HepG2 (cell line): Measurements from ENCODE around the gene MARCHF5. TPM values are rescaled to one million over a fixed set of nuclear protein-coding genes. Genes with fewer than 3 reads are reported as not detected.
A peak's percentile ranks its signal among the peaks of the same experiment; 100 is the strongest.

ENCODE experiments used
- ARID2 ChIP-seq: sonication (generic); formaldehyde crosslinking; IDR thresholded peaks from 2 replicates; pipeline ENCODE4 v1.8.1; 2022; ENCODE audit warnings: mild to moderate bottlenecking, missing genetic modification reagents, borderline replicate concordance
- FOSL1 ChIP-seq: sonication (generic); formaldehyde crosslinking; IDR thresholded peaks from 2 replicates; pipeline ENCODE4 v1.9.0; 2021; ENCODE audit warnings: missing genetic modification reagents, borderline replicate concordance
- HNRNPK ChIP-seq: fragments of 200-400 bp; formaldehyde crosslinking; IDR thresholded peaks from 2 replicates; pipeline ENCODE4 v1.6.1; 2018; ENCODE audit warnings: low read length, low read depth, moderate library complexity, mild to moderate bottlenecking; ENCODE audit not compliant: poor library complexity, severe bottlenecking
- JDP2 ChIP-seq: sonication (generic); formaldehyde crosslinking; IDR thresholded peaks from 2 replicates; pipeline ENCODE4 v1.8.1; 2022; ENCODE audit warnings: missing genetic modification reagents, borderline replicate concordance
- KDM5A ChIP-seq: fragments of 200-600 bp; sonication (generic); IDR thresholded peaks from 2 replicates; pipeline ENCODE4 v1.7.0; 2018; ENCODE audit warnings: antibody characterized with exemption, mild to moderate bottlenecking, low read length, borderline replicate concordance
- NFYB ChIP-seq: sonication (generic); formaldehyde crosslinking; IDR thresholded peaks from 2 replicates; pipeline ENCODE4 v1.4.0; 2020; ENCODE audit warnings: missing genetic modification reagents
- POLR2A ChIP-seq, 2 experiments: IDR thresholded peaks; 2 replicates each; pipeline ENCODE4 v1.6.1; 2011; ENCODE audit warnings: low read depth in 2 of 2, low read length in 2 of 2, mild to moderate bottlenecking in 1 of 2, moderate library complexity in 1 of 2; ENCODE audit not compliant: insufficient read depth in 1 of 2
- RBAK ChIP-seq: sonication (generic); formaldehyde crosslinking; IDR thresholded peaks from 2 replicates; pipeline ENCODE4 v1.5.1; 2020; ENCODE audit warnings: mild to moderate bottlenecking, missing genetic modification reagents
- RFXANK ChIP-seq: IDR thresholded peaks from 2 replicates; pipeline ENCODE4 v1.6.1; 2016
- TAF1 ChIP-seq: sonication (generic); formaldehyde crosslinking; IDR thresholded peaks from 2 replicates; pipeline ENCODE4 v1.4.0; 2020; ENCODE audit warnings: missing genetic modification reagents
- TEAD2 ChIP-seq: sonication (generic); formaldehyde crosslinking; IDR thresholded peaks from 2 replicates; pipeline ENCODE4 v1.9.0; 2021; ENCODE audit warnings: missing genetic modification reagents
- THAP11 ChIP-seq: IDR thresholded peaks from 2 replicates; pipeline ENCODE4 v1.6.1; 2016; ENCODE audit warnings: missing biosample characterization, missing genetic modification reagents
- ZBTB42 ChIP-seq: sonication (generic); formaldehyde crosslinking; IDR thresholded peaks from 2 replicates; pipeline ENCODE4 v1.5.0; 2020; ENCODE audit warnings: mild to moderate bottlenecking, missing genetic modification reagents
- ZC3H4 ChIP-seq: sonication (generic); formaldehyde crosslinking; IDR thresholded peaks from 2 replicates; pipeline ENCODE4 v1.4.0; 2020; ENCODE audit warnings: missing genetic modification reagents, borderline replicate concordance
- ZFP36 ChIP-seq: fragments of 150-350 bp; IDR thresholded peaks from 2 replicates; pipeline ENCODE4 v1.6.1; 2018; ENCODE audit warnings: borderline replicate concordance, low read length, low read depth; ENCODE audit not compliant: partially characterized antibody
- ZNF101 ChIP-seq: sonication (generic); formaldehyde crosslinking; IDR thresholded peaks from 2 replicates; pipeline ENCODE4 v1.4.0; 2020; ENCODE audit warnings: mild to moderate bottlenecking, low read depth, missing genetic modification reagents, borderline replicate concordance
- ZNF256 ChIP-seq: sonication (generic); formaldehyde crosslinking; conservative IDR thresholded peaks from 2 replicates; pipeline ENCODE4 v1.4.0; 2020; ENCODE audit warnings: missing genetic modification reagents
- ZNF264 ChIP-seq: sonication (generic); formaldehyde crosslinking; IDR thresholded peaks from 2 replicates; pipeline ENCODE4 v1.4.0; 2020; ENCODE audit warnings: missing genetic modification reagents
- ZNF713 ChIP-seq: sonication (generic); formaldehyde crosslinking; IDR thresholded peaks from 2 replicates; pipeline ENCODE4 v1.4.0; 2020; ENCODE audit warnings: mild to moderate bottlenecking, missing genetic modification reagents
- ZNF761 ChIP-seq: sonication (generic); formaldehyde crosslinking; conservative IDR thresholded peaks from 2 replicates; pipeline ENCODE4 v1.4.0; 2020; ENCODE audit warnings: mild to moderate bottlenecking, missing genetic modification reagents
- ZNF782 ChIP-seq: sonication (generic); formaldehyde crosslinking; IDR thresholded peaks from 2 replicates; pipeline ENCODE4 v1.4.0; 2020; ENCODE audit warnings: missing genetic modification reagents, mild to moderate bottlenecking, borderline replicate concordance
- polyA plus RNA-seq, 8 experiments: library from polyadenylated mRNA; depleted of rRNA in 3 of 8; stranded (reverse) in 7 of 8; unstranded in 1 of 8; fragments of >200 nt; fragmentation: Illumina TruSeq in 4 of 8; extraction: Trizol in 4 of 8; gene quantifications; 2 replicates each; pipeline versions ENCODE4 v1.2.1 to v1.2.3, GENCODE V29; 2011 to 2016; ENCODE audit warnings: low read depth in 4 of 8, missing spikeins in 1 of 8, mixed read lengths in 1 of 8; ENCODE audit not compliant: insufficient read depth in 1 of 8
- total RNA-seq, 5 experiments: library from RNA; depleted of rRNA; stranded (reverse); fragments of >200 nt; fragmentation: Illumina TruSeq; extraction: Trizol; gene quantifications; 2 replicates each; pipeline ENCODE4 v1.2.3, GENCODE V29; 2016; ENCODE audit warnings: low read depth in 1 of 5
- TF ChIP-seq, protein P1 (sequence below): sonication (generic); formaldehyde crosslinking; IDR thresholded peaks from 2 replicates; pipeline ENCODE4 v1.8.0; 2022; ENCODE audit warnings: mild to moderate bottlenecking, missing genetic modification reagents
- TF ChIP-seq, protein P2 (sequence below): sonication (generic); formaldehyde crosslinking; IDR thresholded peaks from 2 replicates; pipeline ENCODE4 v1.5.1; 2020; ENCODE audit warnings: missing genetic modification reagents, mild to moderate bottlenecking, borderline replicate concordance
- TF ChIP-seq, protein P3 (sequence below): sonication (generic); formaldehyde crosslinking; IDR thresholded peaks from 2 replicates; pipeline ENCODE4 v1.8.1; 2023; ENCODE audit warnings: mild to moderate bottlenecking, moderate library complexity, missing genetic modification reagents
- TF ChIP-seq, protein P4 (sequence below): sonication (generic); formaldehyde crosslinking; IDR thresholded peaks from 2 replicates; pipeline ENCODE4 v1.4.0; 2020; ENCODE audit warnings: missing genetic modification reagents, mild to moderate bottlenecking, borderline replicate concordance

MARCHF5 gene
- total and polyA plus RNA-seq, 2 of the 13 experiments (the other 11 are each of a cell fraction or from before 2014, with no cell fraction given) = 19.4 to 21.0 TPM

DNA sequence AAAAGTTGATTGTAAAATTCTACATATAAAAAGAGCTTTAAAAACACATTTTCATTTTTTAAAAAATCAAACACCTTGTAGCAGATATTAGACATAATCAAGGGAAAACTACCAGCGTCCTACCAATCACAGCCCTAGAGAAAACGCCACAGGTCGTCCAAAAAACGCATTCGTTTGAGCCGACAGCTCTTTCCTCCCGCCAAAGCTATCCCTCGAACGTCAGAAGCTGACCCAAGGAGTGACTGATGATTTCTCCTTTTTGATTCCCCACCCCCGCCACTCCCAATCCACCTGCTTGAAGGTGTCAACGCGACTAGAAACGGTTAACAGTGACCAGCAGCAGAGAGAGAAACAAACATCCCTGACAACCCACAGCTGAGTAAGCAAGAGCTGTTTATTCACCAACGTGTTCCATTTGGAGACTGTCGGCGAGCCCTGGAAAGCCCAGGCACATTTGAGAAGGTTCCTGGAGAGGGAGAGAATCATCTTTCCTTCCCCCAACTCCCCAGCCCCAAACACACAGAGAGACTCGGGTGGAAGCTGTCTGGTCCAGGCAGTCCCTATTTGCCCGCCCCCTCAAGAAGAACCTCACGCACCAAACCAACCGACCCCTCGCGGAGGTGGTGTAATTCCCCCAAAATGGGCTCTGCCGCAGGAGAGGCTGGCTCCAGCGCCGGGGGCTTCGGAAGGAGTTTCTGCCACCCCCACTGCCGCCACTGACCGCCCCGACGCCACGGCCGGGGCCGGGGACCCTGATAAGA, 711 bp upstream of the MARCHF5 start (continued):
- TF ChIP-seq, protein P1, sequence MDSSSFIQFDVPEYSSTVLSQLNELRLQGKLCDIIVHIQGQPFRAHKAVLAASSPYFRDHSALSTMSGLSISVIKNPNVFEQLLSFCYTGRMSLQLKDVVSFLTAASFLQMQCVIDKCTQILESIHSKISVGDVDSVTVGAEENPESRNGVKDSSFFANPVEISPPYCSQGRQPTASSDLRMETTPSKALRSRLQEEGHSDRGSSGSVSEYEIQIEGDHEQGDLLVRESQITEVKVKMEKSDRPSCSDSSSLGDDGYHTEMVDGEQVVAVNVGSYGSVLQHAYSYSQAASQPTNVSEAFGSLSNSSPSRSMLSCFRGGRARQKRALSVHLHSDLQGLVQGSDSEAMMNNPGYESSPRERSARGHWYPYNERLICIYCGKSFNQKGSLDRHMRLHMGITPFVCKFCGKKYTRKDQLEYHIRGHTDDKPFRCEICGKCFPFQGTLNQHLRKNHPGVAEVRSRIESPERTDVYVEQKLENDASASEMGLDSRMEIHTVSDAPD = no peak
- TF ChIP-seq ZNF761 (CRISPR knock-in tag) (no peak), ZFP36 (no peak), RFXANK (CRISPR knock-in tag) (0 out of 2 replicates have a peak, but pooled peaks have one; percentile 13), ZBTB42 (CRISPR knock-in tag) (peak; percentile 17; the same call in 1 of the 2 replicates), KDM5A (0 out of 2 replicates have a peak, but pooled peaks have one; percentile 29), NFYB (CRISPR knock-in tag) (no peak), ZNF101 (CRISPR knock-in tag) (no peak), FOSL1 (CRISPR knock-in tag) (no peak), ZC3H4 (CRISPR knock-in tag) (no peak), THAP11 (CRISPR knock-in tag) (no peak), TAF1 (CRISPR knock-in tag) (no peak), POLR2A (IDR thresholded peaks at IDR 0.05; ENCODE audit: insufficient read depth in 1 of 2, low read depth in 2 of 2, low read length in 2 of 2) (no peak), JDP2 (CRISPR knock-in tag) (no peak), HNRNPK (no peak), ARID2 (CRISPR knock-in tag) (no peak), ZNF713 (0 out of 2 replicates have a peak, but pooled peaks have one; percentile 29), RBAK (peak; percentile 89), ZNF256 (CRISPR knock-in tag) (no peak), ZNF782 (0 out of 2 replicates have a peak, but pooled peaks have one; percentile 27), TEAD2 (CRISPR knock-in tag) (no peak), ZNF264 (CRISPR knock-in tag) (no peak)
- TF ChIP-seq, protein P2, sequence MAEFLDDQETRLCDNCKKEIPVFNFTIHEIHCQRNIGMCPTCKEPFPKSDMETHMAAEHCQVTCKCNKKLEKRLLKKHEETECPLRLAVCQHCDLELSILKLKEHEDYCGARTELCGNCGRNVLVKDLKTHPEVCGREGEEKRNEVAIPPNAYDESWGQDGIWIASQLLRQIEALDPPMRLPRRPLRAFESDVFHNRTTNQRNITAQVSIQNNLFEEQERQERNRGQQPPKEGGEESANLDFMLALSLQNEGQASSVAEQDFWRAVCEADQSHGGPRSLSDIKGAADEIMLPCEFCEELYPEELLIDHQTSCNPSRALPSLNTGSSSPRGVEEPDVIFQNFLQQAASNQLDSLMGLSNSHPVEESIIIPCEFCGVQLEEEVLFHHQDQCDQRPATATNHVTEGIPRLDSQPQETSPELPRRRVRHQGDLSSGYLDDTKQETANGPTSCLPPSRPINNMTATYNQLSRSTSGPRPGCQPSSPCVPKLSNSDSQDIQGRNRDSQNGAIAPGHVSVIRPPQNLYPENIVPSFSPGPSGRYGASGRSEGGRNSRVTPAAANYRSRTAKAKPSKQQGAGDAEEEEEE (CRISPR knock-in tag) = no peak
- TF ChIP-seq, protein P3, sequence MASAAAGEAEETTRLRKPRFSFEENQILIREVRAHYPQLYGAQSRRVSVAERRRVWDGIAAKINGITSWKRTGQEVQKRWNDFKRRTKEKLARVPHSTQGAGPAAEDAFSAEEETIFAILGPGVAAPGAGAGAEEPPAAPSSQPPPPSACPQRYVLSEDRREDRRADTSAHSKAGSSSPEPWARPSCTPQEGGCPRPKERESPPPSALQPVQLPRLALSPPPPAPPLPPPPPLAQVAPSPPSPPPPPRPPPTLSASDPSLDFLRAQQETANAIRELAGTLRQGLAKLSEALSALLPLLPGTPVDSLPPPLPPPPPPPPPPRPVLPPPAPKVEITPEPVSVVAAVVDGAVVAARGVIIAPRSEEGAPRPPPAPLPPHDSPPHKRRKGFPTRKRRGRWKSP (CRISPR knock-in tag) = no peak
- TF ChIP-seq, protein P4, sequence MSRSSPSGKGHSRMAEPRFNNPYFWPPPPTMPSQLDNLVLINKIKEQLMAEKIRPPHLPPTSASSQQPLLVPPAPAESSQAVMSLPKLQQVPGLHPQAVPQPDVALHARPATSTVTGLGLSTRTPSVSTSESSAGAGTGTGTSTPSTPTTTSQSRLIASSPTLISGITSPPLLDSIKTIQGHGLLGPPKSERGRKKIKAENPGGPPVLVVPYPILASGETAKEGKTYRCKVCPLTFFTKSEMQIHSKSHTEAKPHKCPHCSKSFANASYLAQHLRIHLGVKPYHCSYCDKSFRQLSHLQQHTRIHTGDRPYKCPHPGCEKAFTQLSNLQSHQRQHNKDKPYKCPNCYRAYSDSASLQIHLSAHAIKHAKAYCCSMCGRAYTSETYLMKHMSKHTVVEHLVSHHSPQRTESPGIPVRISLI (CRISPR knock-in tag) = no peak
